C4-2B (cell line): ENCODE results near the gene LOXHD1.

Experiments used
- H3K27ac ChIP-seq: fragments of 450-650 bp; 2 replicates; pipeline ENCODE4 v1.5.1; 2017
- CTCF ChIP-seq: fragments of 450-650 bp; conservative IDR thresholded peaks from 2 replicates; pipeline ENCODE4 v1.5.1; 2017; ENCODE audit warnings: mild to moderate bottlenecking
- ZFX ChIP-seq: fragments of 450-650 bp; IDR thresholded peaks from 2 replicates; pipeline ENCODE4 v1.6.1; 2017

The LOXHD1 gene

DNA sequence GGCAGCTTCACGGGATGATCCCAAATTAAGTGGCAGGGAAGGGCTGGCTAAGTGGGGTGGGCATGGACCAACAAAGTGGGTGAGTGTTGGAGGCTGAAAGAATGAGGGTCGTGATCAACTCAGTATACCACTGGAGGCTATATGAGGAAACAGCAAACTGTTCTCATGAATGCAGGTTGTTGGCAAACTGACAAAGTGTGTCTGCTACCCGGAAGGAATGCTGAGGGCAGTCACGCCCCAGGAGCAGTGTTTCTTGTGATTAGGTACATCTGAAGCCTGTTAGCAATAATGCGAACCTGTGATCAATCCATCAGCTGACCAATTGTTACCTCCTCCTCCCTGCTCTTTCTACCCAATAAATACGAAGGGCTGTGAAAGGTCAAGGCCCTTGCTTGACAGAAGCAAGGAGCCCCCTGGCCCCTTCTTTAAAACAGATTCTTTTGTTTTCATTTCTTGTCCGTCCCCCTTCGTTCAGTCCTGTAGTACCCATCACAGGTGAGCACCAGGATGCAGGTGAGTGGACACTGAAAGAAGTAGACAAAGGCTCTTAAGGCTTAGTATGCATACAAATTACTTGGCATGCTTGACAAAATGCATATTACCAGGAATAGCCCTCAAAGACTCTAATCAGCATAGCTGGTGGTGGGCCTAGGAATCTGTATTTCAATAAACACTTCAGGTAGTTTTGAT is 67.9 kb downstream of the LOXHD1 start:
- no peak overlapping the region for H3K27ac ChIP-seq
- TF ChIP-seq CTCF = no peak
- TF ChIP-seq ZFX = no peak

DNA sequence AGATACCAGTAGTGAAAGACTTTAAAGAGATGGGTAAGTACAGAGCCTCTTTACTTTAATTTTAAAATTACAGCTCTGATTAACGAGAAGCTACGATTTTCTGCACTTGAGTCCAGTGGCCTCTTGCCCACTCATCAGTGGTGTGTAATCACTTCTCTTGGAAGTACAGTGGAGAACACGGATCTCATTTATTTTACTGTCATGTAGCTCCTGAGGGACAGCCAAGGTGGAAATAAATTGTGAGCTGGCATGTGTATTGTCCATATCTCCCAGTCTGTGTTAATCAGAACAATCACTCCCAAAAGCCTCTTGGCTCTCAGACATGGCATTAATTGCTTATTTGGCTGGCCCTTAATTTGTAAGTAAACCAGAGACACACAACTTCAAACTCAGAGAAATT is 69.4 kb downstream of the LOXHD1 start:
- TF ChIP-seq ZFX = no peak
- no peak for TF ChIP-seq CTCF
- H3K27ac ChIP-seq = no peak overlapping the region

GRCh38 chr18:46583711-46584110 is 73.3 kb downstream of the LOXHD1 start:
- H3K27ac ChIP-seq = no peak overlapping the region
- TF ChIP-seq CTCF = no peak
- no peak for TF ChIP-seq ZFX

- no peak overlapping the region for H3K27ac ChIP-seq
- no peak for TF ChIP-seq ZFX
- TF ChIP-seq CTCF = no peak
Observed at GRCh38 chr18:46581648-46582047, 75.4 kb downstream of the LOXHD1 start.

DNA sequence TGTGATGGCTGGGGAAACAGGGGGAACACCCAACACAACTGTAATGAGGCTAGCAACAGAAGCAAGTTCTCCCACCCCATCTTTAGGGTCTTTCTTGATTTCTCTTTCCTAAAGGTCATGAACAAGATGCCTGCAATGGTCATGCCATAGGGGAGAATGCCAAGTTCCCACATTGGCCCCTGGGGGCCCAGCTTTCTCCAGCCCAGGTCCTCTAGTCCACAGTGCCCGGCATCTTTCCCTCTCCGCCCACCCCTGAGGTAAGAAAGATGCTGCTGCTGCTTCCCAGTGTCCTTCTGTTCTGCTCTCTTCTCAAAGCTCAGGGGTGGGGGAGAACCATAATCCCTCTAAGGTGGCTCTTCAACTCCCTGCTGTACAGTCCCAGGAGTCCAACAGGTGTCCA is 78.0 kb downstream of the LOXHD1 start:
- no peak overlapping the region for H3K27ac ChIP-seq
- TF ChIP-seq CTCF (no peak), ZFX (no peak)

- H3K27ac ChIP-seq = no peak overlapping the region
- TF ChIP-seq CTCF (no peak), ZFX (no peak)
Observed at GRCh38 chr18:46577546-46577945, 79.5 kb downstream of the LOXHD1 start.

DNA sequence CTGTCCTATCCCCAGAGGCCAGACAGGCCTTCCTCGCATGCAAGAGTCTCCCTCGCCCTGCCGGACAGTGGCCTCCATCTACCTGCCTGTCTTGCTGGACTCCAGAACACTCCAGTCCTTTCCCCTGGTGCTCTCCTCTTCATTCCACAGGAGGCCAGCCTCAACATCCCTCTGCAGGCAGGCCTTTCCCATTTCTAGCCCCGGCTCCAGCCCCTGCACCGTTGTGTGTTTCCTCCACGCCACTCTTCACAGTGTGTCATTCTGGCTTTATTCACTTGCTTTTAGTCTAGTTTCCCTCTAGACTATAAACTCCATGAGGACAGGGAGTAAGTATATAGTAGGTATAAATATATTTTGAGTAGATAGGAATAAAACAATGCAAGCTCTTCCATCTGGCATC is 81.2 kb downstream of the LOXHD1 start:
- H3K27ac ChIP-seq = no peak overlapping the region
- TF ChIP-seq ZFX (no peak), CTCF (no peak)
